GM18858 (cell line): Measurements from ENCODE around the gene MYOCD.

Experiments used
- ATAC-seq: cut with Tn5 transposase; IDR thresholded peaks from one replicate; pipeline ENCODE4 v1.9.1; 2021; ENCODE audit not compliant: unreplicated experiment

Gene MYOCD

DNA sequence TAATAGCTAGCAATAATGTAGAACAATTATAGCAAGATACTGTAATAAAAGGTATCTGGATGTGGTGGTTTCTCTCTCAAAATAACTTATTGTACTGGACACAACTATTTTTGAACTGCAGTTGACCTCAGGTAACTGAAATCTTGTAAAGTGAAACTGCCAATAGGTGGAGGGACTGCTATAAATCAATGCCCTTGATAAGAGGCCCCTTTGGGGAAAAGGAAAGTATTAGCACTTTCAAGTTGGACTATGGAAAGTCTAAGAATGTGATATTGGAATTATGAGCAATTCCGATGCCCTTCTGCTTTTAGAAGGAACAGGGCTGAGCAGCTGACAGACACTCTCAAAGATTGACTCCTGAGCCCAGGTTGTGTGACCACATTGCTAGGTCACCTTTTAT lies 79.1 kb downstream of the MYOCD start:
- no peak for ATAC-seq

DNA sequence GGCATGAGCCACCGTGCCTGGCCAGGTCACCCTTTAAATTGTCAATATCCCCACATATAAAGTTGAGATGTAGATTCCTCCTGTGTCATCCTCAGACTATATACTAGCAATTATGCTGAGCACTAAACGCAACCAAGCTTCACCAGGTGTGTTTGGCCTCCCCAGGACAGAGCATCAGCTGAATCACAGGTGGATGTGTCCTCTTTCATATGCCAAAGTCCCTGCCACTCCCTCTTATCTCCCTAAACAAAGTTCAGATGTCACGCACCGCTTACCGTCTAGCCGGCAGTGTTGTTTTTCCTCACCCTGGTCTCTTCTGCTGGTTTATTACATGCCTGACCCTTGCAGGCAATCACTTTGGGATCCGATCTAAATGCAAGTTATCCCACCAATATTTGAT lies 79.8 kb downstream of the MYOCD start:
- no peak for ATAC-seq

DNA sequence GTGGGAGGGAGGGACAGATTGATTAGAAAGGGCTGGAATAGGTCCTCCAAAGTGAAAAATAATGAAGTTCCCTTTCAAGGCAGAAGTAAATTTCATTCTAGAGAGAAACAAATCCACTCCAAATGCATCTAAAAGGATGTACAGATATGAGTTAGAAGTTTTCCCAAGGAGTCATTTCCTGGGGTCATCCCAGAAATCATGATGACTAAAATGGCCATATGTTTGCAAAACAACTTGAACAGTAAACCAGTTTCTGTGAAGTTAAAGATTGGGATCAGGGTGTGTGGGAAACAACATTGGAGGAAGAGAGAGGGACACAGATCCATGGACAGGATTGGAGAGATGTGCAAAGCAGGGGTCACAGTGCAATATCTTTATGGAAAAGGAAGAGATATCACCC lies 91.1 kb downstream of the MYOCD start:
- no peak for ATAC-seq

DNA sequence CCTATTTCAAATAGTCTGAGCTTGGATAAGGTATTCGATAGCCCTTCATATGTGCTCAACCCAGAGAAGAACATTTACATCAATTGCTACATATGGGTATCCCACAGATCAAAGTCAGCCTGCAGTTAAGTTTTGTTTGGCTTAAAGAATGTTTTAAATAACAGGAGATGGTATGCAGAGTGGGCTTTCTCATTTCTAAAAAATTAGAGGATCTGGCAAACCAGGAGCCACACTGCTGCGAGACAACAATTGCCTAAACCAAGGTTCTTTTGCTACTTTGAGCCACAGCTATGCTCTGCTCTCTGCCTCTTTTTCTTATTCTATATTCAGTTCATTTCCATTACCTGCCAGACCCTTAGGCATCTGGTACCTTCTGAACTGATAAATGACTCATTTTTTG lies 93.4 kb downstream of the MYOCD start:
- no peak for ATAC-seq

DNA sequence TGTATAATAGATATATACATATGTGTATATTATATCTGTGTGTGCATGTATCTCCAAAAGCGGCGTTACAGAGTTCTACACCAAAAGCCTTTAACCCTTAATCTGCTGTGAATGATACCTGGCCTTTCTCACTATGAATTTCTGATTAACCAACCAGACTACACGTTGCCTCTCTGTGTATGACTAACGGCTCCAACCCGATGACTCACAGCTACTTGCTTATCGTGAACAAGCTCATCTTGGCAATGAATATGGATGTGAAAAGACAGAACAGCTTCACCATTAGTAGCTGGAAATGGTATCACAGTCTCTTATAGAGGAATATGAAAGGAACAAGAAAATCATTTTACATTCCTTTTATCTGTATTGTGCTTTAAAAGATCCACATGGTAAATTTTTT lies 99.9 kb downstream of the MYOCD start:
- ATAC-seq, result no peak

DNA sequence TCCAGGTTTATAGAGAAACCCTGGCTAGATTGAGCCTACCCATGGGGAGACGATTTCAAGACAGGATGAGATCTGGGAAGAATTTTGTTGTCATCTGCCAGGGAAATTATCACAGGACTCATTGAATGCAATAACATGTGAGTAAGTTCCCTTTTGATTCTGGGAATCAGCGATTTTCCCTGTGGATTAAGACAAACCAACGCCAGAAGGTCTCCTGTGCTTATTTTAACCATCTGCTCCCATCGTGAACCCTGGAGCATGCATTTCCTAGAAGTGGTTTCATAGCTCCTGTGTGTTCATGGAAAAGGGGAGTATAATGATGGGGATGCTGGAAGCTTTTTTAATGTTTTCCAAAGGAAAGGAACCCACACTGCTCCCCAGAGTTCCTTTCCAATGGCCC lies 102.6 kb downstream of the MYOCD start:
- ATAC-seq, result no peak

DNA sequence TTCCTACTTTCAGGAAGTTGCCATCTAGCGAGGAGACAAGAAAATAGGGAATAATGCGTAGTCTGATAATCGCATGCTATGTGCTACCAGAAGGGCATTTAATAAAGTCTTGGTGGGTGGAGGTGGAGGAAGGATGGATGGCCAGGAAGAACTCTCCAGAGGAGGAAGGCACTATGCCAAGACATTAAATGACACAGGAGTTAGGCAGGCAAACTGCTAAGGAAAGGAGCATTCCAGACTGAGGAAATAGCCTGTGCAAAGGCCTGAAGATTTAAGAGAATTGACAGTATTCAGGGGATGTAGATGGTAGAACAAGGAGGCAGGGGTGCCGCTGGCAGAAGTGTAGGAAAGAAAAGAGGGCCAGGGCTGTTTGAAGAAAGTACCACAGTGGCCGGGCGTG lies 104.3 kb downstream of the MYOCD start:
- ATAC-seq, result no peak

DNA sequence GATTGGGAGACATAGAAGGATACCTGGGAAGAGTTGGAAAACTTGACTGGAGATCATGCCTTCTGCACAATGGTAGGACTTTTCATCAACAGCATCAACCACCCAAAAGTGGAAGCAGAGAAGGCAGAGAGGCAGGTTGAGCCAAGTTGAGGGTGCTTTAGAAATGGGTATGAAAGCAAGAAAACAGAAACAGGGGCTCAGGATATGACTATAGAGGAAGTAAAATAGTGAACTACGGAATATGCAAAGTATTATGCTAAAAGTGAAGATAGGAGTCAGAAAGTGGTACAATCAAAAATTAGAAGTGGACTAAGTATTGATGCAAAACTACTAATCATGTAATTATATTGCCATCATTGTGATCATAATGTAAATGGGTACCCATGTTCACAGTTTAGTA lies 107.5 kb downstream of the MYOCD start:
- no peak for ATAC-seq

DNA sequence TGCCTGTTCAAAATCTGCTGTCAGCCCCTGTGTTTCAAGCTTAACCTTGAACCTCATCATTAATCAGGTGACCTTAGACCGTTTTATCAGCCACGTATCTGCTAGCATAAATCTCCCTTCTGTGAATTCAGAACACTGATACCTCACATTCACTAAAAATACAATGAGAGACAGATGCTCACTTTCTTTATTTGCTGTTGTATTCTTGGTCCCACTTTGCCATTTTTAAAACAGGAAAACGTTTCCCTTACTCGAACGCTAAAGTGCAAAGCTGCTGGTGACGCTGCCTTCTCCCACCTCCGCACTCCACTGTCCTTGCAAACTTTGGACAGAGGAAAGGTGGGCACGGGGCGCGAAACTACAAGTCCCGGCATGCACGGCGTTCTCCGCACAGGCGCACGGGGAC lies 123.4 kb downstream of the MYOCD start:
- no peak for ATAC-seq

DNA sequence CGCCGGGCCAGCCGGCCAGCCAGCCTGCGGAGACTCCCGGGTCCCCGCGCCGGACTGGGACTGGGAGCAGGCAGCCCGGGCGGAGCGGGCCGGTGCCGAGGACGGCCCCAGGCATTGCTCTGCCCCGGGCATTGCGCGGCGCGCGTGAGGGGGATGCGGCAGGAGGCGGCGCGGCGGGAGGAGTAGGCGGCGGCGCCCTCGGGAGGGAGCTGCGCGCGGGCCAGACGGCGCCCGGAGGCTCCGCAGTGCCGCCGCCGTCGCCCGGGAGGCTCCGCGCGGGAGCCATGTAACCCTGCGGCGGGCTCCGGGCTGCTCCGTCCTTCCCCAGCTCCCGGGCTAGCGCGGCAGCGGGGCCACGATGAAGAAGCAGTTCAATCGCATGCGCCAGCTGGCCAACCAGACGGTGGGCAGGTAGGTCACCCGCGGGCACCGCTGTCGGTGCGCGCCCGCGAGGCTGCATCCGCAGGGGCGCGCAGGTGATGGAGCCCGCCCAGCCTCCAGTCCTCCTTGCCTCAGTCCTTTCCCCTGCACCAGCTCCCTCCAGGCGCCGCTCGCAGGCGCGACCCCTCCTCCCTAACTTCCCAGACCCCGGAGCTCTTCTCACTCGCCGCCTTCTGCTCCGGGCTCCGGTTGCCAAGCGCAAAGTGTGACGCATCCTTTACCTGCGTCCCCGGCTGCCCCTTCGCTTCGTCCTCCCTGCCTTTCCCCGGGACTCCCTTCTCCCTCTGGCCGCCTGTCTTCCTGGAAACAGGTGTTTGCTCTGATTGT lies 124.0 kb downstream of the MYOCD start, which contains the start of gene ARHGAP44:
TSS of gene ARHGAP44 (plus strand) at position 18 of the 768 bp plus-strand sequence. CDS start at position 359, 341 bp downstream.
- ATAC-seq, result peak; percentile 83

DNA sequence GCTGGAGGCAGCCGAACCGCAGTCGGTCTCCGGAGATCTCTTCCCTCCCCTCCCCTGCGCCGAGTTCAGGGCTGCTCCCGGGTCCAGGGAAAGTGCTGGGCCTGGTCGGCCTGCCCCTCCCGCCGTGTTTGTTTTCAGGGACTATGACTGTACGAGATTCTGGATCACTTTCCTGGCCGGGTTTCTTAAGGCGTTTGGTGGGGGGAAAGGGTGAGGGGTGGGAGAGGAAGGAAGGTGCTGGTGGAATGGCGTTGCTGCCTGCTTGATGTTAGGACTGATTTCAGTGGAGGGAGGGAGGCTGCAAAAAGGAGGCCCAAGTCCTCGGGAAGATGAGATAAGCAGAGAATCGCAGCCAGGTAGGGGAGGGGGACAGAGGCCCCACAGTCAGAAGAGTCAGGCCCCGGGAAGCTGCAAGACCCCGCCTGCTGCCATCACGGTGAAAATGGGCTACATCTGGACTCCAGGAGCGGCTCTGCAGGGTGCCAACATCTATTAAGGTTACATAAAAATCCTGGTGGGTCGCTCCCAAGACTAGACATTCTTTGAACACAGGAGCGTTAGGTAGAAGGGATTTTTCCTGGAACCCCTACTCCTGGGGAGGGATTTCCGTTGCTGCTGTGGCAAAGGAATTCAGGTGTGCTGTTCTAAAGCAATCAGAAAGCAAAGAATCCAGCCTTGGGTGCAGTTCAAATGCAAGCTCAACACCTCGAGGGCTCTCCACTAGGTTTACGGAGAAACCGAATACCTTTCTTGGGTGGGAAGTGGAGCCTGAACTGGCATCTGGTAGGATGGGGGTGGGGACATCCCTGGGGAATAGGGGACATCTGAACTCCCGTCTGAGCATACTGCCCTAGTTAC lies 124.8 kb downstream of the MYOCD start:
- ATAC-seq, result no peak

DNA sequence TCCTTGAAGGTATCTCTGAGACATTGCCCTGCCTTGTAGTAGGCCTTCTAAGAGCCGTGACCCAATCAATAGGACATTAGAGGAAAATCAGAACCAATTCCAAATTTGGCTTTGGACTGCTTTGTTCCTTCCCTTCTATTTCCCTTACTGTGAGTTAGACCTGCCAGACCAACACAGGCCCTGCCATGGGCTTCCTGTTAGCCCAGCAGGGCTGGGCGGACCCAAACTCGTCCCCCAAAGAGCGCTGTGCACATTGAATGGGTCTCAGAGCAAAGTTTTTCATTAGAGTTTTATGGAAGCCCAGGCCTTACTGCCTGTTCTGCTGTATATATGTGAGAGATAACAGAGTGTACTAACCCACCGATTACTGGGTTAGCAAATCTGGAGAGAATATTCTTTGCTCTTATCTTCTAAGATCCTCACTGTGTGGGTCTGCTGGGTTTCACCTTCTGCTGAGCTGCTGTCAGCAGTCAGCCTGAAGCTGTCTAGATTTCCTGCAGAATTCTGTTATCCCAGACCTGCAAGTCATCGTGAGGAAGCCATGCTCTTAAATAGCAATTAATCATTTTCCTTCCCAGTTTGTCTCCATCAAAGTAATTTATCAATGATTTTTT lies 129.3 kb downstream of the MYOCD start:
- ATAC-seq, result no peak

DNA sequence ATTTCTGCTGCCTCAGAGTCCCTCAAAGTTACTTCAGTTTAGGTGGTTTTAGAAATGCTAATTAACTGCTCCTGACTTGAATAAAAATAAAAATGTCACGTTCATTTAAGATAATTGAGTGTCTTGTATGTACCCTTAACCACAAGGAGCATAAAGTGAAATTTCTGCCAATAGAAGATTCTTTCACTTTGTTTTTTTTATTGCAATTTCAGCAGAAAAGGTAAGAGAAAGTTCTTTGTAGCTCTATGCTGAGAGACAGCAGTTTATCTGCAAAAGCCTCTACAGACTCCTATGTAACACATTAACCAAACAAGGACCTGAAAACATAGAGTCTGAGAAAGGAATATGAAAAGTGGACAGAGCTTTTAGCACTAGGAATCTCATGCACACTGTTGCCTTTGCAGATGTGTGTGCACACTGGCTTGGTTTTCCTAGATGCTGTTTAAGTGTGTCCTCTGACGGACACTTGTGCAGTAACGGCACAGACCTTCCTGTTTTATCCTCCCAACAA lies 135.2 kb downstream of the MYOCD start:
- ATAC-seq, result no peak

DNA sequence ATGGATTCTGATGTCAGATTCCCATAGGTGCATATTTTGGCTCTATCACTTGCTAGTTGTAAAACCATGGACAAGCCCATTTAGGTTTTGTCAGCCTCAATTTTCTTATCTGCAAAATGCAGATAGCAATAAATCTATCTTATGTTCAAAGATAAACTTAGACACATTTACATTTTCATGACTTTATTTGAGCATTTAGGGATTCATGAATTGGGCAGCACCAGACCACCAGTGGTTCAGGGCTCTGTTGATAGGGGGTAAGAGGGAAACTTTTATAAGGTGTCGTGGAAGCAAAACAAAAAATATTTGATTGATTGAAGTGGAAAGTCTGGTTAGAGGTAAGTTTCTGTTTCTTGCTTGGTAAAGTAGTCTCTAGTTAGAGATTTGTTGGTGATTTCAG lies 140.9 kb downstream of the MYOCD start:
- ATAC-seq, result no peak

DNA sequence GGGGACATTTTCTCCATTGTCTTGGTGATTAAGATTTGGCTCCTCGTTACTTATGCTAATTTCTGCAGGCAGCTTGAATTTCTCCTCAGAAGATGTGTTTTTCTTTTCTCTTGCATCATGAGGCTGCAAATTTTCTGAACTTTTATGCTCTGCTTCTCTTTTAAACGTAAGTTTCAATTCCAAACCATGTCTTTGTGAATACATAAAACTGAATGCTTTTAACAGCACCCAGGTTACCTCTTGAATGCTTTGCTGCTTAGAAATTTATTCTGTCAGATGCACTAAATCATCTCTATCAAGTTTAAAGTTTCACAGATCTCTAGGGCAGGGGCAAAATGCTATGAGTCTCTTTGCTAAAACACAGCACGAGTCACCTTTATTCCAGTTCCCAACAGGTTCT lies 143.0 kb downstream of the MYOCD start:
- ATAC-seq, result no peak

DNA sequence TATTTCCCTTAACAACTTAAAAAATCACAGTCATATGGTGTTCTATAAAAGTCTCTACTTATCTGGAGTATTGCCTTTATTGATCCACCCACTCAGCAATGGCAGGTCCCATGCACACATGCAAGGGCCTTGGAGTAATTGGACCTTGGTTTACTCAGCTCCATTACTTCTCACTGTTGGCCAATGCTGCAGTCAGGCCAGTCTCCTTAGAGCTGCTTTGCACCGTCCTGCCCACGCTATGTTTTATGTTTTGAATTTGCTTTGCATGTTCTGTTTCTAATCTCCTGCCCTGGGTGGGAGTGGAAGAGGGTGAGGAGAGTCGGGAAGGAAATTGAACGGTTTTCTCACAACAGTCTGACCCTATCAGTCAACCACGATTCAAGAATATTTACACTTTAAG lies 147.2 kb downstream of the MYOCD start:
- no peak for ATAC-seq

DNA sequence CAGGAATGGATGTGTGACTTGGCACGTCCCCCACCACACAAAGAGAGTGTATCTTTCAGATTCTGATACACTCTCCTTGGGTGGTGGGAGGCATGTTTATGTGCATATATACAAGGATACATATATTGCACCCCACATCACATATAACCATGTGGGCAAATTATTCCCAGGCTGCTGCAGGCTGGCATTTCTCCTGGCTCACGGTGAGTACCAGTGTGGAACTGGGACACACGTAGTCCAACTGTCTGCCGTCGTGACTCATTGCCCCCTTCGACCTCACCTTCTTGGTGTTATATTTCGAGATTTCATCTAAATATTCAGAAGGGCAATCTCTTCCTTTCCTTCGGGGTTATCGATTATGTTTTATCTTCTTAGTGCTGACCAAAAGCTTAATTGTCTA lies 148.0 kb downstream of the MYOCD start:
- no peak for ATAC-seq

DNA sequence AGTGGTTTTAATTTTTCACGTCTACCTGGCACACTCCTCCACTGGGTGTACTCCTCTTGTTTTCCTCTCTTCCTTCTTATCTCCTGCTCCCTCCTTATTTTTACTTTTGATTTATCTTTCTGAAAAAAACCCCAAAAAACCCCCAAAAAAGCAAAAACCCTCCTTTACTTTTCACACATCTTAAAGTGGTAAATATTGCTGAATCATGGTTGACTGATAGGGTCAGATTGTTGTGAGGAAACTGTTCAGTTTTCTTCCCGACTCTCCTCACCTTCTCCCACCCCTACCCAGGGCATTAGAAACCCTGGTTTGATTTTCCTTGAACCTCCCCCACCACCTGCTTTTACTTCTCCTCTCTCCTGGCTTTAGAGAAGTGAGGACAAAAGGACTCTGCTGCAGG lies 149.0 kb downstream of the MYOCD start:
- no peak for ATAC-seq

DNA sequence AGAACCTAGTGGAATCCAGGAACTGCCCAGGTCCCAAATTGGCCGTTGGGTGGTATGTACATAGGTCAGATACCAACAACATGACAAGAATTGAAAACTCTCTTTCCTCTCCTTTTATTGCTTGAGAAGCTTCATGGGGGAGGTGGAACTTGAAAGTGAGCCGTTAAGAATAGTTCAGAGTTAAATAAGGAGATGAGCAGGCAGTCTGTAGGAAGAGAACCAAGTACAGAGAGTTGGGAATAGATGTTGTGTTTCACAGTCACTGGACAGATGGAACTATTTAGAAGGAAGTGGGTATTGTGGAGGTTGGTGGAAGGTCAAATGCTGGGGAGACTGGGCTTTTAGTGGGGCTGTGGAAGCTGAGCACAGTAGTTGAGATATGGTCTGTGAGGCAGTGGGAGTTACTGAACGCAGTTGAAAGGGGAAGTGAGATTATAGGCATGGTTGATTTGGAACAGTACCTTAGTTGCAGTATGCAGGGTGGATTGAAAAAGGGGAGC lies 150.0 kb downstream of the MYOCD start:
- ATAC-seq, result peak; percentile 100
